ENCODE measurements around the gene C2CD4C.

Gene C2CD4C, protein sequence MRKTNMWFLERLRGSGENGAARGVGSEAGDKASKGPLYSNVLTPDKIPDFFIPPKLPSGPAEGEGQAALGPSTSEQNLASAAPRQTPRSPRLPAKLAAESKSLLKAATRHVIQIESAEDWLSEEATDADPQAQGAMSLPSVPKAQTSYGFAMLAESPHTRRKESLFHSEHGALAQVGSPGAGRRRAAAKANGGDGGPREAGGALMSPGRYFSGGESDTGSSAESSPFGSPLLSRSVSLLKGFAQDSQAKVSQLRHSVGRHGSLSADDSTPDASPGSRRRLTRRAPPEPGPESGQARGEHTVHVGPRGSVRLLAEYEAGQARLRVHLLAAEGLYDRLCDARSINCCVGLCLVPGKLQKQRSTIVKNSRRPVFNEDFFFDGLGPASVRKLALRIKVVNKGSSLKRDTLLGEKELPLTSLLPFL

DNA sequence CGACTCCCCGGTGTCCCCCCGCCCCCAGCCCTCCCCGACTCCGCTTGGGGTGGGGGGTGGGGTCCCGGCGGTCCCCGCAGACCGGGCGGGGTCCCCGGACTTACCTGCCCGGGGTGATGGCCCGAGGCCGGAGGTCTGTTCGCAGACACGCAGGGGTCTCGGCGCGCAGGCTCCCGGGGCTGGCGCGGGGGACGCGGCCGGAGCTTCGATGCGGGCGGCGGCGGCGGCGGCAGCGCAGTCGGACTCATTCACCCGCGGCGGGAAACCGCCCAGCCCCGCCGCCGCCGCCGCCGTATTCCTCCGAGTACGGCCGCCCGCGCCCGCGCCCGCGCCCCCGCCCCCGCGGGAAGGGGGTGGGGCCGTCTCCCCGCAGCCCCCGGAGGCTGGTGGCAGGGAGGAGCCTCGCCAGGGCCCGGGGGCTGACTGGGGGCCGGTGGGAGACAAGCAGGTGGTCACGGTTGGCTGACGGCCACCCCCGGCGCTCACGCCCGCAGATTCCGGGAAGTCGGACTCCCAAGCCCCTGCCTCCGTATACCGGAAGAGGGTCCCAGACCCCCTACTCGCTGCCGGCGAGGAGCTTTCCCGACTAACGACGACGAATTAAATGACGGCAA lies at the start of gene C2CD4C:
TSS of gene C2CD4C (minus strand) at position 246 of the 614 bp plus-strand sequence. CDS start 786 bp downstream, outside the sequence.
- TF ChIP-seq, protein P1, sequence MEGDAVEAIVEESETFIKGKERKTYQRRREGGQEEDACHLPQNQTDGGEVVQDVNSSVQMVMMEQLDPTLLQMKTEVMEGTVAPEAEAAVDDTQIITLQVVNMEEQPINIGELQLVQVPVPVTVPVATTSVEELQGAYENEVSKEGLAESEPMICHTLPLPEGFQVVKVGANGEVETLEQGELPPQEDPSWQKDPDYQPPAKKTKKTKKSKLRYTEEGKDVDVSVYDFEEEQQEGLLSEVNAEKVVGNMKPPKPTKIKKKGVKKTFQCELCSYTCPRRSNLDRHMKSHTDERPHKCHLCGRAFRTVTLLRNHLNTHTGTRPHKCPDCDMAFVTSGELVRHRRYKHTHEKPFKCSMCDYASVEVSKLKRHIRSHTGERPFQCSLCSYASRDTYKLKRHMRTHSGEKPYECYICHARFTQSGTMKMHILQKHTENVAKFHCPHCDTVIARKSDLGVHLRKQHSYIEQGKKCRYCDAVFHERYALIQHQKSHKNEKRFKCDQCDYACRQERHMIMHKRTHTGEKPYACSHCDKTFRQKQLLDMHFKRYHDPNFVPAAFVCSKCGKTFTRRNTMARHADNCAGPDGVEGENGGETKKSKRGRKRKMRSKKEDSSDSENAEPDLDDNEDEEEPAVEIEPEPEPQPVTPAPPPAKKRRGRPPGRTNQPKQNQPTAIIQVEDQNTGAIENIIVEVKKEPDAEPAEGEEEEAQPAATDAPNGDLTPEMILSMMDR (IDR thresholded peaks at IDR 0.05; ENCODE audit: extremely low read depth, insufficient read depth, missing control alignments): no peak
- DNase-seq (ENCODE audit: low spot score): peak; percentile 54
- in situ Hi-C loops (cut with MboI; ENCODE audit: low pct_unique_long_range_greater_than_20kb, low sequenced_read_pairs, unreplicated experiment): no loop called here

DNA sequence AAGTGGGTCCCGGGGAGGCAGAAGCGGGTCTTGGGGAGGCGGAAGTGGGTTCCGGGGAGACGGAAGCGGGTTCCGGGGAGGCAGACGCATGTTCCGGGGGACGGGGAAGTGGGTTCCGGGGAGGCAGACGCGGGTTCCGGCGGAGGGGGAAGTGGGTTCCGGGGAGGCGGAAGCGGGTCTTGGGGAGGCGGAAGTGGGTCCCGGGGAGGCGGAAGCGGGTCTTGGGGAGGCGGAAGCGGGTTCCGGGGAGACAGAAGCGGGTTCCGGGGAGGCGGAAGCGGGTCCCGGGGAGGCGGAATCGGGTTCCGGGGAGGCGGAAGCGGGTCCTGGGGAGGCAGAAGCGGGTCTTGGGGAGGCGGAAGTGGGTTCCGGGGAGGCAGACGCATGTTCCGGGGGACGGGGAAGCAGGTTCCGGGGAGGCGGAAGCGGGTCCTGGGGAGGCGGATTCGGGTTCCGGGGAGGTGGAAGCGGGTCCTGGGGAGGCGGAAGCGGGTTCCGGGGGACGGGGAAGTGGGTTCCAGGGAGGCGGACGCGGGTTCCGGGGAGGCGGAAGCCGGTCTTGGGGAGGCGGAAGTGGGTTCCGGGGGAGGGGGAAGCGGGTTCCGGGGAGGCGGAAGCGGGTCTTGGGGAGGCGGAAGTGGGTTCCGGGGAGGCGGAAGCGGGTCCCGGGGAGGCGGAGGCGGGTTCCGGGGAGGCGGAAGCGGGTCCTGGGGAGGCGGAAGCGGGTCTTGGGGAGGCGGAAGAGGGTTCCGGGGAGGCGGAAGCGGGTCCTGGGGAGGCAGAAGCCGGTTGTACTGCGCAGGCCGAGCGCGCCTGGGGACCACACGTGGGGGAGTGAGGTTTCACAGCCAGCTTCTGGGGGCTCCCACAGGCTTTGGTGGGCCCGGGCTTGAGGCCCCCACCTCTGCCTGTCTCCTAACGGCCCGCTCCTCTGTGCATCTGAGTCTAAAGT lies 49.4 kb upstream of the C2CD4C start:
- in situ Hi-C loops (cut with MboI; ENCODE audit: low pct_unique_long_range_greater_than_20kb, low sequenced_read_pairs, unreplicated experiment): no loop called here
- TF ChIP-seq, protein P1 (IDR thresholded peaks at IDR 0.05; ENCODE audit: extremely low read depth, insufficient read depth, missing control alignments): no peak
- DNase-seq (ENCODE audit: low spot score): no peak

DNA sequence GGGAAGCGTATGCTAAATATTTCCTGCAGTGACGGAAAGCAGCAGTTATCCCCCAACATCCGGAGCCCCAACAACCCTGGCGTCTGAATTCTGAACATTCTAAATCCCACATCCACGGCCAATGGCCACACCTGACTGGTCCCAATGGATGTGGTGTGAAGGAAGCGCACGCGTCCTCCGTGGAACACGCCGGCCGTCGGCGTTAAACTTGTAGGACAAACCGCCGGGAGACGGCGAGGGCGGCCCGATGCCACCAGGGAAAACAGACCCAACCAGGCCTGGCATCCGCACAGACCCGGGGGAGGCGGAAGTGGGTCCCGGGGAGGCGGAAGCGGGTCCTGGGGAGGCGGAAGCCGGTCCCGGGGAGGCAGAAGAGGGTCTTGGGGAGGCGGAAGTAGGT lies 48.7 kb upstream of the C2CD4C start:
- TF ChIP-seq, protein P1 (IDR thresholded peaks at IDR 0.05; ENCODE audit: extremely low read depth, insufficient read depth, missing control alignments): no peak
- in situ Hi-C loops (cut with MboI; ENCODE audit: low pct_unique_long_range_greater_than_20kb, low sequenced_read_pairs, unreplicated experiment): no loop called here
- DNase-seq (ENCODE audit: low spot score): no peak

DNA sequence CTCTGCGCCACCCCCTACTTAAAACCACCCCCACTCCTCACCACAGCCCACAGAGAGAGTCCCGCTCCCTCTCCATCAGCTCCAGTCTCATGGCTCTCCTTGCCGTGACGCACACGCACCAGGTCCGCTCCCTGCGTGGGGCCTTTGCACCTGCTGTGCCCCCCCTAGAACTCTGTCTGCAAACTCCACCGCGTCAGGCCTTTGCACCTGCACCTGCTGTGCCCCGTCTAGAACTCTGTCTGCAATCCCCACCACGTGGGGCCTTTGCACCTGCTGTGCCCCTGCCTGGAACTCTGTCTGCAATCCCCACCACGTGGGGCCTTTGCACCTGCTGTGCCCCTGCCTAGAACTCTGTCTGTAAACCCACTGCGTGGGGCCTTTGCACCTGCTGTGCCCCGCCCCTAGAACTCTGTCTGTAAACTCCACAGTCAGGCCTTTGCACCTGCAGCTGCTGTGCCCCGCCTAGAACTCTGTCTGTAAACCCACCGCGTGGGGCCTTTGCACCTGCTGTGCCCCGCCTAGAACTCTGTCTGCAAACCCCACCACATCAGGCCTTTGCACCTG lies 47.7 kb upstream of the C2CD4C start:
- in situ Hi-C loops (cut with MboI; ENCODE audit: low pct_unique_long_range_greater_than_20kb, low sequenced_read_pairs, unreplicated experiment): no loop called here
- DNase-seq (ENCODE audit: low spot score): no peak
- TF ChIP-seq, protein P1 (IDR thresholded peaks at IDR 0.05; ENCODE audit: extremely low read depth, insufficient read depth, missing control alignments): no peak

DNA sequence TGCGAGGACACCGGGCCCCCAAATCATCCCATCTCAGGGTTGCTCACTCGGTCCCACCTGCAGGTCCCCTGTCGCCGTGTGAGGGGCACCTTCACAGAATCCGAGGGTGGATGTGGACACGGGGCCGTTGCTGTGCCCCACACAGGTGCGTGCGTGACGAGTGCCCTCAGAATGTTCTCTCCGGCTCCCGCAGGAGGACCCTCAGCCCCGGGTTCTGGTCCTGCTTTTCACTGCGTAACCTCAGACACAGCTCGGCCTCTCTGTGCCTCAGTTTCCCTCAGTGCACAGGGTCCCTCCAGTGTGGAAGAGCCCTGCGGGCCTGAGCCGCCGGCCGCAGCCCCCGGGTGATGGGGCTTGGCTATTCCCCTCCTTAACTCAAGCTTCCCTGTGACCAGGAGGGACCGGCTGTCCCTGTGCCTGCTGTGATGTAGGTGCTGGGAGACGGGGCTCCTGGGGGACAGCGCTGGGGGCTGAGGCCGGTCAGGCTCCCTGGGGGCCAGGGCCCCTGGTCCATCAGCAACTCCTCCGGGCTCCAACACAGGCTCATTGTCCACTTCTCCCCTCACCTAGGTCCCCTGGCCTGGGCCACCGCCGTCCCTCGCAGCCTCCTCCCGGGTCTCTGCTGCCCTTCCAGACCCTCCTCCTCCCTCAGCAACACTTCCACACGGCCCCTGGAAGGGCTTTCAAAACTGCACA lies 47.1 kb upstream of the C2CD4C start:
- TF ChIP-seq, protein P1 (IDR thresholded peaks at IDR 0.05; ENCODE audit: extremely low read depth, insufficient read depth, missing control alignments): no peak
- in situ Hi-C loops (cut with MboI; ENCODE audit: low pct_unique_long_range_greater_than_20kb, low sequenced_read_pairs, unreplicated experiment): no loop called here
- no peak for DNase-seq (ENCODE audit: low spot score)

Data from GM13977 (cell line).